MM.1S (cell line): Measurements from ENCODE around the gene PLEKHG5.
A peak's percentile ranks its signal among the peaks of the same experiment; 100 is the strongest.
"Not testable (repeated sequence)": the region's sequence is repeated elsewhere in the genome, so short reads cannot be mapped to it uniquely, and the experiment has no call there.

Experiments
- DNase-seq: peaks from one replicate; pipeline ENCODE4 v3.0.0-alpha.2; 2015
- H2AFZ ChIP-seq: fragments of 300-600 bp; sonication (generic); 2 replicates; pipeline ENCODE4 v1.6.0; 2016; ENCODE audit warnings: antibody characterized with exemption, low read length
- H3F3A ChIP-seq: fragments of 300-600 bp; sonication (generic); 2 replicates; pipeline ENCODE4 v1.6.1; 2016; ENCODE audit warnings: mild to moderate bottlenecking, antibody characterized with exemption, low read length, moderate library complexity, mixed read lengths; ENCODE audit not compliant: insufficient read depth
- H3K27ac ChIP-seq: fragments of 300-600 bp; sonication (generic); 2 replicates; pipeline ENCODE4 v1.5.1; 2016; ENCODE audit warnings: mild to moderate bottlenecking, low read length
- H3K27me3 ChIP-seq: fragments of 300-600 bp; sonication (generic); replicated peaks from 2 replicates; pipeline ENCODE4 v1.6.0; 2016; ENCODE audit warnings: low read length; ENCODE audit not compliant: insufficient read depth
- H3K36me3 ChIP-seq: fragments of 300-600 bp; sonication (generic); replicated peaks from 2 replicates; pipeline ENCODE4 v1.6.1; 2016; ENCODE audit warnings: mild to moderate bottlenecking, low read length, mixed read lengths; ENCODE audit not compliant: insufficient read depth
- H3K4me1 ChIP-seq: fragments of 300-600 bp; sonication (generic); 2 replicates; pipeline ENCODE4 v1.6.1; 2016; ENCODE audit warnings: low read length, mixed read lengths
- H3K4me2 ChIP-seq: fragments of 300-600 bp; sonication (generic); 2 replicates; pipeline ENCODE4 v1.6.0; 2016; ENCODE audit warnings: low read depth, low read length
- H3K4me3 ChIP-seq: fragments of 300-600 bp; sonication (generic); 2 replicates; pipeline ENCODE4 v1.5.1; 2016; ENCODE audit warnings: low read length, mixed read lengths
- H3K79me2 ChIP-seq: fragments of 300-600 bp; sonication (generic); 2 replicates; pipeline ENCODE4 v1.6.1; 2016; ENCODE audit warnings: mixed run types, low read length, mixed read lengths
- H3K9ac ChIP-seq: fragments of 300-600 bp; sonication (generic); 2 replicates; pipeline ENCODE4 v1.6.1; 2016; ENCODE audit warnings: low read length, mixed read lengths
- H3K9me2 ChIP-seq: fragments of 300-600 bp; sonication (generic); replicated peaks from 2 replicates; pipeline ENCODE4 v1.6.1; 2016; ENCODE audit warnings: mild to moderate bottlenecking, low read length, mixed read lengths; ENCODE audit not compliant: insufficient read depth
- H3K9me3 ChIP-seq: fragments of 300-600 bp; sonication (generic); replicated peaks from 2 replicates; pipeline ENCODE4 v1.6.1; 2016; ENCODE audit warnings: mild to moderate bottlenecking, low read length, mixed read lengths; ENCODE audit not compliant: insufficient read depth
- H4K20me1 ChIP-seq: fragments of 300-600 bp; sonication (generic); 2 replicates; pipeline ENCODE4 v1.6.1; 2016; ENCODE audit warnings: mild to moderate bottlenecking, low read length, moderate library complexity, mixed read lengths; ENCODE audit not compliant: insufficient read depth
- CTCF ChIP-seq: fragments of 300-600 bp; sonication (generic); IDR thresholded peaks from 2 replicates; pipeline ENCODE4 v1.5.1; 2016; ENCODE audit warnings: antibody characterized with exemption, low read length, mixed read lengths
- EZH2 ChIP-seq: fragments of 300-600 bp; sonication (generic); optimal IDR thresholded peaks from 2 replicates; pipeline ENCODE3; 2017; ENCODE audit warnings: low read depth, mild to moderate bottlenecking, antibody characterized with exemption, low read length, mixed read lengths

PLEKHG5 gene

DNA sequence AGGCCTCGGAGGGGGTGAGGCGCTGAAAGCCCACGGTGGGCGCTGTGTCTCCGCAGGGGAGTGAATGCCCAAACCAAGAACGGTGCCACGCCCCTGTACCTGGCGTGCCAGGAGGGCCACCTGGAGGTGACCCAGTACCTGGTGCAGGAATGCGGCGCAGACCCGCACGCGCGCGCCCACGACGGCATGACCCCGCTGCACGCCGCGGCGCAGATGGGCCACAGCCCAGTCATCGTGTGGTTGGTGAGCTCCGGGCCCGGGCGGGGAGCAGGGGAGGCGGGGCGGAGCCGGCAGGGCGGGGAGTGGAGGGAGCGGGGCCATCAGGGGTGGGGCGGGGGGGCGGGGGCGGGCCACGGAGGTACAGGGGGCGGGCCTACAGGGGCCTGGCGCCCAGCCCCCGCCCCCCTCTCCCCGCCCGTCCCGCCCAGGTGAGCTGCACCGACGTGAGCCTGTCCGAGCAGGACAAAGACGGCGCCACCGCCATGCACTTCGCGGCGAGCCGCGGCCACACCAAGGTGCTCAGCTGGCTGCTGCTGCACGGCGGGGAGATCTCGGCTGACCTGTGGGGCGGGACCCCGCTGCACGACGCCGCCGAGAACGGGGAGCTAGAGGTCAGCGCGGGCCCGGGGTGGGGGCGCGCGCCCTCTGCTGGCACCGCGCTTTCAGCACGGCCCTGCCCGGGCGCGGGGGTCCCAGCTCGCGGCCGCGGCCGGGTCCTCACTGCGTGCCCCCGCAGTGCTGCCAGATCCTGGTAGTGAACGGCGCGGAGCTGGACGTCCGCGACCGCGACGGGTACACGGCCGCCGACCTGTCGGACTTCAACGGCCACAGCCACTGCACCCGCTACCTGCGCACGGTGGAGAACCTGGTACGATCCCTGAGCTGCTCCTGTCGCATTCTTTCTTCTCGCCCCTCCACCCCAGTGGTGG, 51.0 kb downstream of the PLEKHG5 start:
- Histone ChIP-seq H3K4me1 (no peaks in the 10 kb centered on the region), H3K9me2 (no peaks in the 10 kb centered on the region), H3K27me3 (peaks cover 63% of the 10 kb centered on the region), H2AFZ (no peak overlapping the region), H3K36me3 (no peaks in the 10 kb centered on the region), H3F3A (no peaks in the 10 kb centered on the region), H3K4me3 (no peak overlapping the region), H3K4me2 (no peak overlapping the region), H4K20me1 (no peaks in the 10 kb centered on the region), H3K9me3 (no peaks in the 10 kb centered on the region), H3K9ac (no peak overlapping the region), H3K79me2 (no peaks in the 10 kb centered on the region), H3K27ac (no peak overlapping the region)
- no peak for TF ChIP-seq EZH2
- TF ChIP-seq CTCF, result peak; percentile 6; the same call in 1 of the 2 replicates
- DNase-seq, result peak; percentile 23

- H3F3A ChIP-seq, result no peaks in the 10 kb centered on the region
- no peak overlapping the region for H2AFZ ChIP-seq
- H4K20me1 ChIP-seq, result no peaks in the 10 kb centered on the region
- DNase-seq, result peak; percentile 45
- H3K27ac ChIP-seq, result no peak overlapping the region
- H3K9ac ChIP-seq, result no peak overlapping the region
- H3K4me3 ChIP-seq, result no peak overlapping the region
- H3K4me1 ChIP-seq, result no peaks in the 10 kb centered on the region
- no peaks in the 10 kb centered on the region for H3K9me3 ChIP-seq
- TF ChIP-seq EZH2, result no peak
- peak; percentile 83 for TF ChIP-seq CTCF
- peaks cover 68% of the 10 kb centered on the region for H3K27me3 ChIP-seq
- H3K9me2 ChIP-seq, result no peaks in the 10 kb centered on the region
- H3K4me2 ChIP-seq, result no peak overlapping the region
- no peaks in the 10 kb centered on the region for H3K79me2 ChIP-seq
- no peaks in the 10 kb centered on the region for H3K36me3 ChIP-seq
Measured at GRCh38 chr1:6438047-6438525, 53.4 kb downstream of the PLEKHG5 start.

DNA sequence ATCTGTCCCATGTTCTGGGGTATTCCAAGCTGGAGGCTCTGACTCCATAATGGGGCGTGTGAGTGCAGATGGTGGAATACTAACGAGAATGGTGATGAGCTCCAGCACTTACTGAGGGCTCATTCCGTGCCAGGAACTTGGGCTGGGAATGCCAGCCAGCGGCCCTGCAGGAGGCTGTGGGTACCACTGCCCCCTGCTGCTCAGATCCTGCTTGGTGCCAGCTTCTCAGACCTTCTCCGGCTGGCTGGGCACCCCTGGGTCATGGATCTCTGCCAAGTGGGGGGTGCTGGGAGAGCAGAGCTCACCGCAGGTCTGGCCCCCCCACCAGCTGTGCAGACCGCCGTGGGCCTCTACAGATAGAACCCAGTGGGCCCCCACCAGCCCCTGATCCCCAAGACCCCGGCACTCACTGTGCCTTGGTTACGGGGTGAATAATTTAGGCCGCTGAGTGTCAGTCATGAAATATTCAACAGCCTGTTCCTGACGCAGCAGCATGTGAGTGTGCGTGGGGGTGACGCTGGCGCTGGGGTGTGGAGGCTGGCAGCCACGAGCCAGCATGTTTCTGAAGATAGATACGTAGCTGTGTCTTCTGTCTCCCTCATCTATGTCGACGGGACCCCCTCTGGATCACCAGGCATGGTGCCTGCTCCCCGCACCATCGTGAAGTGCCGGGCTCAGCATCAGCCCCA, 54.3 kb downstream of the PLEKHG5 start:
- not testable (repeated sequence) for H4K20me1 ChIP-seq, H3K9me3 ChIP-seq, H3K36me3 ChIP-seq, H3K9me2 ChIP-seq, H3K79me2 ChIP-seq, H3K27ac ChIP-seq, H3K9ac ChIP-seq, H2AFZ ChIP-seq, DNase-seq, H3K4me2 ChIP-seq, H3F3A ChIP-seq, H3K4me1 ChIP-seq, H3K4me3 ChIP-seq
- peak; percentile 15 for TF ChIP-seq CTCF
- peaks cover 71% of the 10 kb centered on the region for H3K27me3 ChIP-seq

DNA sequence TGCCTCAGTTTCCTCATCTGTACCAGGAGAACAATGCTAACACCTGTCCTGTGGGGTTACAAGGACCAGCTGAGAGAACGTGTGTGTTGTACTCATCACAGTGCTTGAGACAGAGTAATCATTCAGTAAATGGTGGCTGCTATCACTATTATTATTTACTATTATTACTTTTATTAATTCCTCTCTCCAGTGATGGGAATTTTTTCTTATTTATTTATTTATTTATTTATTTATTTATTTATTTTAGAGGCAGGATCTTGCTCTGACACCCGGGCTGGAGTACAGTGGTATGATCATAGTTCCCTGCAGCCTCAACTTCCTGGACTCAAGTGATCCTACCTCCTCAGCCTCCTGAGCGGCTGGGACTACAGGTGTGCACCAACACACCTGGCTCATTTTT, 55.2 kb downstream of the PLEKHG5 start:
- H3K79me2 ChIP-seq, H3K9ac ChIP-seq, H3K27ac ChIP-seq, H3K4me1 ChIP-seq, H3K4me3 ChIP-seq, H3K9me3 ChIP-seq, H3K4me2 ChIP-seq, H4K20me1 ChIP-seq, DNase-seq, H3K36me3 ChIP-seq, H3K9me2 ChIP-seq, H3F3A ChIP-seq, H2AFZ ChIP-seq: not testable (repeated sequence)
- peaks cover 74% of the 10 kb centered on the region for H3K27me3 ChIP-seq
